H1 (cell line): Measurements from ENCODE around the gene COX14. TPM values are rescaled to one million over a fixed set of nuclear protein-coding genes. Genes with fewer than 3 reads are reported as not detected.

ENCODE experiments used
- CTCF ChIA-PET: fragments of 300-600 bp; sonication (Branson Sonifier 250); formaldehyde crosslinking; loops from one replicate; lab custom pipeline; 2021; ENCODE audit not compliant: partially characterized antibody; lab: Charles Lee
- POLR2A ChIA-PET: fragments of 300-600 bp; sonication (Branson Sonifier 250); formaldehyde crosslinking; loops from one replicate; lab custom pipeline; 2021; ENCODE audit warnings: inconsistent platforms; ENCODE audit not compliant: partially characterized antibody; lab: Charles Lee
- DNase-seq, 2 experiments: peaks; one replicate each; pipeline versions ENCODE4 v3.0.0 to v3.0.0-alpha.2; 2010 to 2022; ENCODE audit warnings: low spot score in 2 of 2, low read depth in 1 of 2, mixed read lengths in 1 of 2
- FAIRE-seq: peaks from 2 replicates; lab custom pipeline; 2011; peaks lifted over from hg19 to GRCh38; lab: Jason Lieb, UNC
- H2AFZ ChIP-seq: 2 replicates; pipeline ENCODE4 v1.8.1; 2012; ENCODE audit warnings: low read length, inconsistent platforms
- H2AK5ac ChIP-seq: 2 replicates; pipeline ENCODE4 v1.6.1; 2013; ENCODE audit warnings: low read depth, low read length
- H2BK120ac ChIP-seq: replicated peaks from 2 replicates; pipeline ENCODE3; 2013; ENCODE audit warnings: low read depth, low read length, inconsistent platforms
- H2BK12ac ChIP-seq: 2 replicates; pipeline ENCODE4 v1.6.1; 2013; ENCODE audit warnings: low read depth, low read length
- H2BK15ac ChIP-seq: 2 replicates; pipeline ENCODE4 v1.6.1; 2013; ENCODE audit warnings: low read length
- H2BK20ac ChIP-seq: 2 replicates; pipeline ENCODE4 v1.6.1; 2013; ENCODE audit warnings: low read length
- H2BK5ac ChIP-seq: 2 replicates; pipeline ENCODE4 v1.6.1; 2013; ENCODE audit warnings: low read depth, low read length
- H3K14ac ChIP-seq: 2 replicates; pipeline ENCODE4 v1.6.1; 2013; ENCODE audit warnings: inconsistent platforms; ENCODE audit not compliant: insufficient read length
- H3K18ac ChIP-seq: 2 replicates; pipeline ENCODE4 v1.6.1; 2013; ENCODE audit warnings: low read length; ENCODE audit errors: extremely low read depth
- H3K23ac ChIP-seq: 2 replicates; pipeline ENCODE4 v1.6.1; 2013; ENCODE audit warnings: inconsistent platforms; ENCODE audit not compliant: insufficient read length
- H3K23me2 ChIP-seq: 2 replicates; pipeline ENCODE4 v1.6.1; 2013; ENCODE audit warnings: low read depth, low read length
- H3K27ac ChIP-seq: 2 replicates; pipeline ENCODE4 v1.6.1; 2011; ENCODE audit warnings: low read depth, low read length, inconsistent platforms
- H3K27me3 ChIP-seq, 4 experiments: replicated peaks in 1 of 4; 1 replicate in 1 of 4; 2 replicates in 3 of 4; pipeline versions ENCODE4 v1.6.1 to v1.8.1; 2011 to 2013; ENCODE audit warnings: low read length in 3 of 4, mild to moderate bottlenecking in 3 of 4, inconsistent platforms in 2 of 4, mixed read lengths in 2 of 4, moderate library complexity in 1 of 4; ENCODE audit not compliant: control insufficient read depth in 3 of 4, insufficient read depth in 3 of 4; ENCODE audit errors: extremely low read depth in 1 of 4
- H3K36me3 ChIP-seq, 4 experiments: 2 replicates each; pipeline versions ENCODE4 v1.6.1 to v1.8.1; 2011 to 2013; ENCODE audit warnings: mild to moderate bottlenecking in 4 of 4, low read length in 3 of 4, moderate library complexity in 2 of 4, control low read depth in 1 of 4, inconsistent platforms in 1 of 4; ENCODE audit not compliant: insufficient read depth in 4 of 4, control insufficient read depth in 2 of 4
- H3K4ac ChIP-seq: replicated peaks from 2 replicates; pipeline ENCODE3; 2013; ENCODE audit warnings: low read length, low read depth, mixed read lengths, inconsistent platforms; ENCODE audit not compliant: insufficient read length
- H3K4me1 ChIP-seq, 4 experiments: replicated peaks in 1 of 4; 1 replicate in 1 of 4; 2 replicates in 3 of 4; pipeline versions ENCODE4 v1.6.1 to v1.8.1; 2011 to 2013; ENCODE audit warnings: low read length in 3 of 4, inconsistent platforms in 2 of 4, mixed read lengths in 1 of 4; ENCODE audit not compliant: insufficient read depth in 4 of 4, control insufficient read depth in 3 of 4
- H3K4me2 ChIP-seq, 2 experiments: 2 replicates each; pipeline versions ENCODE4 v1.6.1 to v1.8.1; 2011 to 2013; ENCODE audit warnings: low read depth in 2 of 2, low read length in 2 of 2, control low read depth in 1 of 2, inconsistent platforms in 1 of 2, mild to moderate bottlenecking in 1 of 2; ENCODE audit not compliant: insufficient read depth in 1 of 2
- H3K4me3 ChIP-seq, 4 experiments: fragments of 200-600, 300-600 bp in 1 of 4; sonication (generic), shearing (Covaris generic), sonication (Bioruptor Twin) in 1 of 4; 2 replicates each; pipeline versions ENCODE4 v1.5.1 to v1.8.1; 2011 to 2016; ENCODE audit warnings: low read length in 4 of 4, low read depth in 3 of 4, control low read depth in 2 of 4, inconsistent platforms in 2 of 4, mild to moderate bottlenecking in 2 of 4, mixed read lengths in 1 of 4, moderate library complexity in 1 of 4; ENCODE audit not compliant: insufficient read depth in 2 of 4; ENCODE audit errors: extremely low read depth in 1 of 4
- H3K56ac ChIP-seq: replicated peaks from 2 replicates; pipeline ENCODE3; 2013; ENCODE audit warnings: low read depth, mild to moderate bottlenecking, mixed read lengths, low read length, inconsistent platforms; ENCODE audit not compliant: insufficient read length
- H3K79me1 ChIP-seq: 2 replicates; pipeline ENCODE4 v1.6.1; 2013; ENCODE audit warnings: low read depth, low read length, control low read depth
- H3K79me2 ChIP-seq, 2 experiments: 2 replicates each; pipeline versions ENCODE4 v1.6.1 to v1.8.1; 2012 to 2013; ENCODE audit warnings: low read length in 2 of 2, mild to moderate bottlenecking in 2 of 2, inconsistent platforms in 1 of 2; ENCODE audit not compliant: insufficient read depth in 2 of 2, control insufficient read depth in 1 of 2
- H3K9ac ChIP-seq, 4 experiments: replicated peaks in 1 of 4; 1 replicate in 1 of 4; 2 replicates in 3 of 4; pipeline versions ENCODE4 v1.6.1 to v1.8.1; 2011 to 2013; ENCODE audit warnings: low read depth in 3 of 4, low read length in 3 of 4, control low read depth in 2 of 4, mild to moderate bottlenecking in 2 of 4, moderate library complexity in 2 of 4, inconsistent platforms in 1 of 4; ENCODE audit errors: extremely low read depth in 1 of 4
- H3K9me3 ChIP-seq, 2 experiments: 2 replicates each; pipeline versions ENCODE4 v1.6.1 to v1.8.1; 2012 to 2013; ENCODE audit warnings: mild to moderate bottlenecking in 2 of 2, moderate library complexity in 2 of 2, control low read depth in 1 of 2, inconsistent platforms in 1 of 2, low read depth in 1 of 2, low read length in 1 of 2, mixed read lengths in 1 of 2; ENCODE audit not compliant: insufficient read depth in 2 of 2
- H4K20me1 ChIP-seq, 2 experiments: replicated peaks in 1 of 2; 2 replicates each; pipeline versions ENCODE3 to v1.8.1; 2011 to 2013; ENCODE audit warnings: inconsistent platforms in 2 of 2, low read length in 2 of 2, mild to moderate bottlenecking in 1 of 2; ENCODE audit not compliant: insufficient read depth in 2 of 2, control insufficient read depth in 1 of 2
- H4K5ac ChIP-seq: 2 replicates; pipeline ENCODE4 v1.6.1; 2013; ENCODE audit warnings: low read length, low read depth, mixed read lengths, inconsistent platforms; ENCODE audit not compliant: insufficient read length
- H4K8ac ChIP-seq: 2 replicates; pipeline ENCODE4 v1.8.0; 2013; ENCODE audit warnings: mild to moderate bottlenecking, moderate library complexity, low read length, inconsistent platforms; ENCODE audit not compliant: insufficient read depth; ENCODE audit errors: extremely low read depth
- H4K91ac ChIP-seq: replicated peaks from 2 replicates; pipeline ENCODE3; 2013; ENCODE audit warnings: low read length, mixed read lengths, inconsistent platforms; ENCODE audit not compliant: insufficient read length
- BRCA1 ChIP-seq: IDR thresholded peaks from 2 replicates; pipeline ENCODE4 v1.6.1; 2012; ENCODE audit warnings: low read depth, low read length, improper control_type of control experiment
- POLR2A ChIP-seq, 2 experiments: IDR thresholded peaks; 1 replicate in 1 of 2; 2 replicates in 1 of 2; pipeline ENCODE4 v1.6.1; 2011; ENCODE audit warnings: low read depth in 2 of 2, low read length in 2 of 2, mild to moderate bottlenecking in 2 of 2; ENCODE audit errors: control extremely low read depth in 1 of 2
- SIN3A ChIP-seq, 2 experiments: IDR thresholded peaks in 1 of 2; conservative IDR thresholded peaks in 1 of 2; 2 replicates each; pipeline ENCODE4 v1.6.1; 2011 to 2012; ENCODE audit warnings: low read length in 2 of 2, improper control_type of control experiment in 1 of 2, low read depth in 1 of 2, mild to moderate bottlenecking in 1 of 2
- SIRT6 ChIP-seq: IDR thresholded peaks from one replicate; pipeline ENCODE4 v1.7.1; 2012; ENCODE audit warnings: low read length, inconsistent platforms
- WGBS, 2 experiments: shearing (Covaris generic) in 1 of 2; methylation state at CpG; one replicate each; pipeline versions ENCODE4 v1.1.6 to v1.1.7; 2013 to 2015; ENCODE audit warnings: low lambda C conversion rate in 2 of 2, mixed read lengths in 2 of 2, inconsistent platforms in 1 of 2, low coverage in 1 of 2, missing lambda C conversion rate in 1 of 2; ENCODE audit not compliant: insufficient replicate concordance in 2 of 2, insufficient coverage in 1 of 2, insufficient read length in 1 of 2; ENCODE audit errors: extremely low coverage in 1 of 2, missing lambda C conversion rate in 1 of 2; 5-methylcytosine and 5-hydroxymethylcytosine counted together
- polyA plus RNA-seq, 7 experiments: library from polyadenylated mRNA; depleted of rRNA in 3 of 7; stranded (reverse) in 5 of 7; unstranded in 2 of 7; fragments of >200 nt in 5 of 7; fragments of 200-250 nt in 2 of 7; gene quantifications; 1 replicate in 5 of 7; 2 replicates in 1 of 7; 4 replicates in 1 of 7; pipeline versions ENCODE4 v1.2.1 to v1.2.3, GENCODE V29; 2011 to 2013; ENCODE audit warnings: missing spikeins in 2 of 7, mixed read lengths in 2 of 7
- total RNA-seq: library from RNA; stranded (reverse); fragmentation: NEBNext Ultra II Directional; extraction: Animal tissue kit (Norgen Biotek cat#: 25700); gene quantifications from 2 replicates; pipeline ENCODE4 v1.2.1, GENCODE V29; 2021
- TF ChIP-seq, protein P1 (sequence below): IDR thresholded peaks from 2 replicates; pipeline ENCODE4 v1.6.1; 2012; ENCODE audit warnings: inconsistent platforms

COX14 gene
- total and polyA plus RNA-seq, 2 of the 8 experiments (the other 6 are each of a cell fraction or from before 2014, with no cell fraction given): 40.1 to 102 TPM

DNA sequence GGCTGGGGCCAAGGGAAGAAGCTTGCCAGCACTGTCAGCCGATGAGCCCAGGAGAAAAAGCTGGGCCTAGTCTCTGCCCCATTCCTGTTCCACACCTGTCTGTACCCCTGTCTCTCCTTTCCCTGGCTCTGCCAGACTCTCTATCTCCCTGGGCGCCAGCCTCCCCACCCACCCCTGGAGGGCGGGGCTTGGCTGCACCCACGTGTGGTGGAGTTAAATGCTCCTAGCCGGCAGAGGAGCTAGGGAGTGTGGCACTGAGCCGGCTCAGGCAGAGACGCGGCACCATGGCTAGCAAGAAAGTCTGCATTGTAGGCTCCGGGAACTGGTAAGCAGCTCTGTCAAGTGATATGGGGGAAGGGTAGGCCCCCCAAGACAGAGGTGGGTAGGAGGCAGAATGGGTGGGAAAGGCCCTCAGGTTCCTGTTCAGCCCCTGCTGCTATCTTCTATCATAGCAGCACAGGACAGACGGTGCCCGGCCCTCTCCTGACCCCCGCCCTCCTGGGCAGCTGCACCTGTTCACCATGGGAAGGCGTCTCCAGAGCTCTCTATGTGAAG is 8.2 kb upstream of the COX14 start, which contains the start of gene GPD1:
Gene GPD1, plus strand, starts transcription at position 242 of the 555 bp plus-strand sequence. Its CDS starts 43 bp downstream, at position 285.
- peak in 1 of 2 experiments; percentile 67 for DNase-seq
- 65% methylated on average over 13 of the region's 13 CpGs; no CpG with 5 or more reads in 1 of the 2 experiments for WGBS, 2 experiments
- TF ChIP-seq SIRT6 (no peak), BRCA1 (no peak), SIN3A (conservative IDR thresholded peaks at IDR 0.05 in 1 of 2, IDR thresholded peaks at IDR 0.05 in 1 of 2; ENCODE audit: low read depth in 1 of 2, low read length in 2 of 2) (no peak), POLR2A (IDR thresholded peaks at IDR 0.05; ENCODE audit: control extremely low read depth in 1 of 2, low read depth in 2 of 2, low read length in 2 of 2) (0 out of 3 replicates have a peak, but pooled peaks of 1 of the 2 experiments have one; percentile 32)
- TF ChIP-seq, protein P1, sequence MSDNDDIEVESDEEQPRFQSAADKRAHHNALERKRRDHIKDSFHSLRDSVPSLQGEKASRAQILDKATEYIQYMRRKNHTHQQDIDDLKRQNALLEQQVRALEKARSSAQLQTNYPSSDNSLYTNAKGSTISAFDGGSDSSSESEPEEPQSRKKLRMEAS: peak; percentile 24; the same call in 1 of the 2 replicates

More for the DNA sequence above, 8.2 kb upstream of the COX14 start, which contains the start of gene GPD1:
- Histone ChIP-seq H3K4me1 (peaks cover 2 to 9% (median 6%) of the 10 kb centered on the region in 4 experiments; a peak in 5 of 7 replicates), H3K36me3 (peaks cover 10 to 20% (median 12%) of the 10 kb centered on the region in 4 experiments), H2BK5ac (0 out of 2 replicates have a peak within 1 kb of the TSS, but pooled peaks have one; percentile 2), H3K9ac (no peak within 1 kb of the TSS; a peak in 1 of 7 replicates), H2AK5ac (no peak within 1 kb of the TSS), H3K27ac (no peak within 1 kb of the TSS), H4K91ac (no peak within 1 kb of the TSS), H3K23me2 (no peaks in the 10 kb centered on the region), H2BK20ac (no peak within 1 kb of the TSS), H3K4me2 (0 out of 4 replicates have a peak within 1 kb of the TSS, but pooled peaks of 1 of the 2 experiments have one; percentile 7), H3K27me3 (no peaks in the 10 kb centered on the region), H4K8ac (peak within 1 kb of the TSS; percentile 7; the same call in 1 of the 2 replicates), H2AFZ (no peak within 1 kb of the TSS), H4K5ac (no peak within 1 kb of the TSS), H3K9me3 (no peaks in the 10 kb centered on the region), H3K56ac (no peak within 1 kb of the TSS), H2BK120ac (no peak within 1 kb of the TSS), H3K79me1 (no peaks in the 10 kb centered on the region), H3K23ac (no peak within 1 kb of the TSS), H4K20me1 (peaks cover 0 to 5% of the 10 kb centered on the region in 2 experiments), H3K4me3 (no peak within 1 kb of the TSS), H2BK15ac (0 out of 2 replicates have a peak within 1 kb of the TSS, but pooled peaks have one; percentile 19), H2BK12ac (0 out of 2 replicates have a peak within 1 kb of the TSS, but pooled peaks have one; percentile 27), H3K14ac (no peak within 1 kb of the TSS), H3K4ac (no peak within 1 kb of the TSS), H3K79me2 (no peaks in the 10 kb centered on the region), H3K18ac (no peak within 1 kb of the TSS)
- ChIA-PET POLR2A (interaction anchor here (0.8 to 27.1 kb wide), 6 partner anchors 5 to 66 kb away, joined by 3 to 457 read pairs (median 4); partner anchors contain the start of genes COX14, GPD1 and SMARCD1), CTCF (interaction anchor here (0.6 to 32.9 kb wide), 14 partner anchors 7 to 582 kb away, joined by 3 to 625 read pairs (median 4); partner anchors contain the start of genes CERS5, COX14 and SMARCD1)
- FAIRE-seq: no peak
